Peyer's patch (tissue), 4 donors: ENCODE measurements around the gene SPRED2.

Experiments
- POLR2A ChIP-seq, 2 donors: fragments of 450-650 bp; IDR thresholded peaks; one replicate each; pipeline ENCODE4 v1.5.1; 2017; ENCODE audit warnings: antibody characterized with exemption in 2 of 2, mild to moderate bottlenecking in 2 of 2, moderate library complexity in 2 of 2
- TF ChIP-seq, protein P1 (sequence below), 6 experiments: fragments of 450-650 bp in 4 of 6; fragments of 200-600 bp in 2 of 6; sonication (generic) in 1 of 6; IDR thresholded peaks; one replicate each; pipeline ENCODE4 v1.5.1; 2017 to 2019; ENCODE audit warnings: antibody characterized with exemption in 6 of 6, mild to moderate bottlenecking in 3 of 6, moderate library complexity in 1 of 6

DNA sequence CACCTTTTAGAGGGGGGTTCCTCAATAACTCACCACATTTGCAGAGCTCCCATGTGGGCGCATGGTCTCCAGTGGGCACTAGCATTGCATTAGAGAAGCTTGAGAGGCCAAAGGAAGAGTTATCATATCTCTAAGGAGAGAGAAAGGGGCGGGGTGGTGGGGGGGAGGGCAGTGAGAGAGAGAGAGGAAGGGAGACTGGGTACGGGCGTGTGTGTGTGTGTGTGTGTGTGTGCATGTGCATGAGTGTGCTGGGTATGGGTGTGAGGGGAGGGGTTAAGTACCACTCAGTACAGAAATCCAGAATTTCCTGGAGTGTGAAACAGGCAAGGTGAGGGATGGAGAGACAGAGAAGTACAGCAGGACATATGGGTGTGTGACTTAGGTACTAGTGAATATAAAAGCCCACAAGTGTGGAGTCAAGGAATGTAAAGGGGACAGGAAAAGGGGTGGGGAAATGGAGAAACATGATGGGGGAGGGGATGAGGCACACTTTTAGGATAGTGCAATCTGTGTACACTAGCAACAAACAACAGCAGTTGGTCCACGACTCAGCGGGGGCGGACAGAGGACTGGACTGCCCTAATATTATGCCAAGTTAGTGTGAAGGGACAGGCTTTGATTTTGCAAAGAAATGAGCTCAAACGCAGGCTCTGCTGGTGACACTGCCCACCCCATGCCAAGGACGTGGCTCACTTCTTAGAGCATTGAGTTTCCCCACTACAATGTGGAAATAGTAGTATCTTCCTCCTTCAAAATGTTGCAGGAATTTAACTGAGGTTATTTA lies 91.3 kb downstream of the SPRED2 start:
- TF ChIP-seq, protein P1, sequence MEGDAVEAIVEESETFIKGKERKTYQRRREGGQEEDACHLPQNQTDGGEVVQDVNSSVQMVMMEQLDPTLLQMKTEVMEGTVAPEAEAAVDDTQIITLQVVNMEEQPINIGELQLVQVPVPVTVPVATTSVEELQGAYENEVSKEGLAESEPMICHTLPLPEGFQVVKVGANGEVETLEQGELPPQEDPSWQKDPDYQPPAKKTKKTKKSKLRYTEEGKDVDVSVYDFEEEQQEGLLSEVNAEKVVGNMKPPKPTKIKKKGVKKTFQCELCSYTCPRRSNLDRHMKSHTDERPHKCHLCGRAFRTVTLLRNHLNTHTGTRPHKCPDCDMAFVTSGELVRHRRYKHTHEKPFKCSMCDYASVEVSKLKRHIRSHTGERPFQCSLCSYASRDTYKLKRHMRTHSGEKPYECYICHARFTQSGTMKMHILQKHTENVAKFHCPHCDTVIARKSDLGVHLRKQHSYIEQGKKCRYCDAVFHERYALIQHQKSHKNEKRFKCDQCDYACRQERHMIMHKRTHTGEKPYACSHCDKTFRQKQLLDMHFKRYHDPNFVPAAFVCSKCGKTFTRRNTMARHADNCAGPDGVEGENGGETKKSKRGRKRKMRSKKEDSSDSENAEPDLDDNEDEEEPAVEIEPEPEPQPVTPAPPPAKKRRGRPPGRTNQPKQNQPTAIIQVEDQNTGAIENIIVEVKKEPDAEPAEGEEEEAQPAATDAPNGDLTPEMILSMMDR (IDR thresholded peaks at IDR 0.05) = no peak
- TF ChIP-seq POLR2A (IDR thresholded peaks at IDR 0.05) = no peak
